Liver (tissue), 9 donors: ENCODE measurements around the gene FAM209A. TPM values are rescaled to one million over a fixed set of nuclear protein-coding genes. Genes with fewer than 3 reads are reported as not detected.
"Not testable (repeated sequence)": the region's sequence is repeated elsewhere in the genome, so short reads cannot be mapped to it uniquely, and the experiment has no call there.

Source experiments
- DNase-seq: peaks from one replicate; pipeline ENCODE4 v3.0.0-alpha.2; 2017; ENCODE audit warnings: low spot score
- H3K27ac ChIP-seq, 2 donors: one replicate each; pipeline ENCODE4 v1.7.0; 2013; ENCODE audit warnings: inconsistent platforms in 2 of 2, low read length in 2 of 2, control low read depth in 1 of 2, low read depth in 1 of 2, mild to moderate bottlenecking in 1 of 2
- H3K27me3 ChIP-seq, 4 donors: one replicate each; pipeline versions ENCODE4 v1.6.1 to v1.7.0; 2013; ENCODE audit warnings: low read length in 3 of 4, inconsistent platforms in 1 of 4, mild to moderate bottlenecking in 1 of 4, moderate library complexity in 1 of 4; ENCODE audit not compliant: control insufficient read depth in 4 of 4, insufficient read depth in 4 of 4
- H3K36me3 ChIP-seq, 4 donors: one replicate each; pipeline versions ENCODE4 v1.6.1 to v1.7.0; 2013; ENCODE audit warnings: low read length in 3 of 4, mild to moderate bottlenecking in 3 of 4, low read depth in 1 of 4, moderate library complexity in 1 of 4; ENCODE audit not compliant: control insufficient read depth in 4 of 4, insufficient read depth in 3 of 4
- H3K4me1 ChIP-seq, 4 donors: one replicate each; pipeline versions ENCODE4 v1.6.1 to v1.7.0; 2013; ENCODE audit warnings: low read length in 3 of 4, mild to moderate bottlenecking in 3 of 4, moderate library complexity in 1 of 4; ENCODE audit not compliant: control insufficient read depth in 4 of 4, insufficient read depth in 4 of 4
- H3K4me3 ChIP-seq, 3 donors: one replicate each; pipeline versions ENCODE4 v1.6.1 to v1.7.0; 2013; ENCODE audit warnings: low read length in 3 of 3, control low read depth in 1 of 3, low read depth in 1 of 3, mild to moderate bottlenecking in 1 of 3
- H3K9ac ChIP-seq, 2 donors: one replicate each; pipeline ENCODE4 v1.7.0; 2013; ENCODE audit warnings: low read length in 2 of 2, mild to moderate bottlenecking in 2 of 2, moderate library complexity in 2 of 2, control low read depth in 1 of 2, low read depth in 1 of 2
- H3K9me3 ChIP-seq, 4 donors: one replicate each; pipeline versions ENCODE4 v1.6.1 to v1.7.0; 2013; ENCODE audit warnings: low read length in 3 of 4; ENCODE audit not compliant: control insufficient read depth in 4 of 4
- EGR1 ChIP-seq, 2 donors: IDR thresholded peaks; 2 replicates each; pipeline ENCODE4 v1.6.1; 2016 to 2018; ENCODE audit warnings: antibody characterized with exemption in 2 of 2, low read depth in 2 of 2
- FOXA1 ChIP-seq: IDR thresholded peaks from 2 replicates; pipeline ENCODE4 v1.6.1; 2016; ENCODE audit warnings: antibody characterized with exemption
- GABPA ChIP-seq, 2 donors: IDR thresholded peaks in 1 of 2; conservative IDR thresholded peaks in 1 of 2; 2 replicates each; pipeline ENCODE4 v1.6.1; 2016; ENCODE audit warnings: antibody characterized with exemption in 2 of 2, mild to moderate bottlenecking in 1 of 2, moderate library complexity in 1 of 2
- HNF4A ChIP-seq, 2 donors: conservative IDR thresholded peaks; 2 replicates each; pipeline ENCODE4 v1.6.1; 2016; ENCODE audit warnings: antibody characterized with exemption in 2 of 2, mild to moderate bottlenecking in 2 of 2
- RAD21 ChIP-seq, 2 donors: IDR thresholded peaks; 2 replicates each; pipeline ENCODE4 v1.6.1; 2016; ENCODE audit warnings: antibody characterized with exemption in 2 of 2, mild to moderate bottlenecking in 2 of 2
- REST ChIP-seq: IDR thresholded peaks from 2 replicates; pipeline ENCODE4 v1.6.1; 2016; ENCODE audit warnings: antibody characterized with exemption, mild to moderate bottlenecking
- RXRA ChIP-seq, 2 donors: IDR thresholded peaks; 2 replicates each; pipeline ENCODE4 v1.6.1; 2017 to 2018; ENCODE audit warnings: antibody characterized with exemption in 2 of 2, mild to moderate bottlenecking in 1 of 2
- YY1 ChIP-seq: IDR thresholded peaks from 2 replicates; pipeline ENCODE4 v1.6.1; 2016; ENCODE audit warnings: antibody characterized with exemption, mild to moderate bottlenecking
- WGBS: extraction: QIAGEN DNeasy Blood & Tissue Kit; methylation state at CpG from one replicate; pipeline ENCODE4 v1.1.7; 2013; 5-methylcytosine and 5-hydroxymethylcytosine counted together
- polyA plus RNA-seq, 2 donors: library from polyadenylated mRNA; stranded (reverse) in 1 of 2; unstranded in 1 of 2; fragments of 200-250 nt in 1 of 2; fragments of >200 nt in 1 of 2; fragmentation: Nextera tagmentation in 1 of 2; extraction: Ambion mirVana in 1 of 2; gene quantifications; one replicate each; pipeline versions ENCODE4 v1.2.1 to v1.2.3, GENCODE V29; 2013 to 2015
- total RNA-seq, 2 donors: library from RNA; depleted of rRNA; stranded (reverse); fragments of >200 nt; gene quantifications; one replicate each; pipeline ENCODE4 v1.2.3, GENCODE V29; 2014
- TF ChIP-seq, protein P1 (sequence below): IDR thresholded peaks from 2 replicates; pipeline ENCODE4 v1.6.1; 2016; ENCODE audit warnings: antibody characterized with exemption
- TF ChIP-seq, protein P2 (sequence below): IDR thresholded peaks from 2 replicates; pipeline ENCODE4 v1.6.1; 2016; ENCODE audit warnings: antibody characterized with exemption
- TF ChIP-seq, protein P3 (sequence below): fragments of 150-350 bp; IDR thresholded peaks from 2 replicates; pipeline ENCODE4 v1.5.1; 2017; ENCODE audit warnings: improper control_type of control experiment, low read depth, low read length; ENCODE audit not compliant: missing input control
- TF ChIP-seq, protein P4 (sequence below): IDR thresholded peaks from 2 replicates; pipeline ENCODE4 v1.6.1; 2016; ENCODE audit warnings: antibody characterized with exemption
- donor health status: healthy.
- donor health status: healthy.
- donor health status: healthy.
- donor health status: healthy.
- donor health status: healthy.

The FAM209A gene
- total and polyA plus RNA-seq, 4 donors, result not detected

- WGBS, result 96% methylated on average over 7 of the region's 7 CpGs
- no peak overlapping the region for H3K27ac ChIP-seq
- no peak for DNase-seq
- no peaks in the 10 kb centered on the region for H3K9me3 ChIP-seq
- no peaks in the 10 kb centered on the region for H3K27me3 ChIP-seq
- no peaks in the 10 kb centered on the region for H3K4me1 ChIP-seq
- H3K4me3 ChIP-seq, result no peak overlapping the region
- H3K9ac ChIP-seq, result no peak overlapping the region
- no peak for TF ChIP-seq YY1
- TF ChIP-seq, protein P1, sequence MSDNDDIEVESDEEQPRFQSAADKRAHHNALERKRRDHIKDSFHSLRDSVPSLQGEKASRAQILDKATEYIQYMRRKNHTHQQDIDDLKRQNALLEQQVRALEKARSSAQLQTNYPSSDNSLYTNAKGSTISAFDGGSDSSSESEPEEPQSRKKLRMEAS, result no peak
- no peaks in the 10 kb centered on the region for H3K36me3 ChIP-seq
Measured at GRCh38 chr20:56527521-56527920, 3.0 kb downstream of the FAM209A start.

DNA sequence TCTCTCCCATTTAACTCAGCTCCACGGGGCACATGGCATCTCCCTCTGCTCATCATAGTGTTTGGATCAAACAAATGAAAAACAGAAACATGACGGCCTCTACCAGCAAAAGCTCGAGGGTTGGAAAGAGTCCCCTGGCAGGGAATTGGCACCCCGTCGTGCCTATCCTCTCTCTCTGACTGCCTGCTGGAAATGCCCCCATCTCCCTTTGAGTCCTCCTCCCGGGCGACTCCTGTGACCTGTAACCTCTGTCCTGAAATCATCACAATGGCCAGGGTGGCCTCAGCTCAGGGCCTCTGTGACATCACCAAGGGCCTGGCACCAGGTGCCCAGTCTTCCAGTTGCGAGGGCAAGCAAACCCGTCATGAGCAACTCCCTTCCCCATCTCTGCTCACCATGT is 8.4 kb downstream of the FAM209A start, which contains the start of gene FAM209B:
Gene FAM209B, plus strand, starts transcription at position 301 of the 400 bp plus-strand sequence. Its CDS starts 96 bp downstream, at position 397.
- not testable (repeated sequence) for DNase-seq, H3K27me3 ChIP-seq, H3K9ac ChIP-seq, H3K4me3 ChIP-seq, H3K27ac ChIP-seq, H3K36me3 ChIP-seq, H3K9me3 ChIP-seq, H3K4me1 ChIP-seq
- 92% methylated on average over 9 of the region's 9 CpGs for WGBS

DNA sequence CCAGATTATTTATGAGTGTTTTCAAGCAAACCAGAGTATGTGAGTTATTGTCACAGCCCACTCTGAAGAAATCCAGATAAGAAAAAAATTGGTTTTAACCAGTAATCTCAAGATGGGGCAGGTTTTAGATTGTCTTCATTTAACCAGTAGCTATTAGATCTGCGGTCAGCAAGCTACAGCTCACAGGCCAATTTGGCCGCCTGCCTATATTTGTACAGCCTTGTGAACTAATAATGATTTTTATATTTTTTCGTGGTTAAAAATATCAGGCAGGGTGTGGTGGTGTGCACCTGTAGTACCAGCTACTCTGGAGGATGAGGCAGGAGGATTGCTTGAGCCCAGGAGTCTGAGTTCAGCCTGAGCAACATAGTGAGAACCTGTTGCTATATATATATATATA is 13.5 kb downstream of the FAM209A start:
- WGBS, result 67% methylated on average over 3 of the region's 3 CpGs
- no peaks in the 10 kb centered on the region for H3K4me1 ChIP-seq

More for the DNA sequence above, 13.5 kb downstream of the FAM209A start:
- Histone ChIP-seq H3K36me3 (no peaks in the 10 kb centered on the region), H3K27ac (no peak overlapping the region), H3K27me3 (no peaks in the 10 kb centered on the region), H3K9me3 (no peaks in the 10 kb centered on the region), H3K9ac (no peak overlapping the region), H3K4me3 (no peak overlapping the region)
- no peak for DNase-seq
- TF ChIP-seq HNF4A (conservative IDR thresholded peaks at IDR 0.05) (no peak), REST (no peak), RXRA (IDR thresholded peaks at IDR 0.05) (no peak), GABPA (IDR thresholded peaks at IDR 0.05 in 1 of 2, conservative IDR thresholded peaks at IDR 0.05 in 1 of 2) (no peak), RAD21 (IDR thresholded peaks at IDR 0.05) (no peak), FOXA1 (no peak), YY1 (no peak), EGR1 (IDR thresholded peaks at IDR 0.05; ENCODE audit: low read depth in 2 of 2) (no peak)
- TF ChIP-seq, protein P2, sequence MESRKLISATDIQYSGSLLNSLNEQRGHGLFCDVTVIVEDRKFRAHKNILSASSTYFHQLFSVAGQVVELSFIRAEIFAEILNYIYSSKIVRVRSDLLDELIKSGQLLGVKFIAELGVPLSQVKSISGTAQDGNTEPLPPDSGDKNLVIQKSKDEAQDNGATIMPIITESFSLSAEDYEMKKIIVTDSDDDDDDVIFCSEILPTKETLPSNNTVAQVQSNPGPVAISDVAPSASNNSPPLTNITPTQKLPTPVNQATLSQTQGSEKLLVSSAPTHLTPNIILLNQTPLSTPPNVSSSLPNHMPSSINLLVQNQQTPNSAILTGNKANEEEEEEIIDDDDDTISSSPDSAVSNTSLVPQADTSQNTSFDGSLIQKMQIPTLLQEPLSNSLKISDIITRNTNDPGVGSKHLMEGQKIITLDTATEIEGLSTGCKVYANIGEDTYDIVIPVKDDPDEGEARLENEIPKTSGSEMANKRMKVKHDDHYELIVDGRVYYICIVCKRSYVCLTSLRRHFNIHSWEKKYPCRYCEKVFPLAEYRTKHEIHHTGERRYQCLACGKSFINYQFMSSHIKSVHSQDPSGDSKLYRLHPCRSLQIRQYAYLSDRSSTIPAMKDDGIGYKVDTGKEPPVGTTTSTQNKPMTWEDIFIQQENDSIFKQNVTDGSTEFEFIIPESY, result no peak
- TF ChIP-seq, protein P3, sequence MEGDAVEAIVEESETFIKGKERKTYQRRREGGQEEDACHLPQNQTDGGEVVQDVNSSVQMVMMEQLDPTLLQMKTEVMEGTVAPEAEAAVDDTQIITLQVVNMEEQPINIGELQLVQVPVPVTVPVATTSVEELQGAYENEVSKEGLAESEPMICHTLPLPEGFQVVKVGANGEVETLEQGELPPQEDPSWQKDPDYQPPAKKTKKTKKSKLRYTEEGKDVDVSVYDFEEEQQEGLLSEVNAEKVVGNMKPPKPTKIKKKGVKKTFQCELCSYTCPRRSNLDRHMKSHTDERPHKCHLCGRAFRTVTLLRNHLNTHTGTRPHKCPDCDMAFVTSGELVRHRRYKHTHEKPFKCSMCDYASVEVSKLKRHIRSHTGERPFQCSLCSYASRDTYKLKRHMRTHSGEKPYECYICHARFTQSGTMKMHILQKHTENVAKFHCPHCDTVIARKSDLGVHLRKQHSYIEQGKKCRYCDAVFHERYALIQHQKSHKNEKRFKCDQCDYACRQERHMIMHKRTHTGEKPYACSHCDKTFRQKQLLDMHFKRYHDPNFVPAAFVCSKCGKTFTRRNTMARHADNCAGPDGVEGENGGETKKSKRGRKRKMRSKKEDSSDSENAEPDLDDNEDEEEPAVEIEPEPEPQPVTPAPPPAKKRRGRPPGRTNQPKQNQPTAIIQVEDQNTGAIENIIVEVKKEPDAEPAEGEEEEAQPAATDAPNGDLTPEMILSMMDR, result no peak
- TF ChIP-seq, protein P4, sequence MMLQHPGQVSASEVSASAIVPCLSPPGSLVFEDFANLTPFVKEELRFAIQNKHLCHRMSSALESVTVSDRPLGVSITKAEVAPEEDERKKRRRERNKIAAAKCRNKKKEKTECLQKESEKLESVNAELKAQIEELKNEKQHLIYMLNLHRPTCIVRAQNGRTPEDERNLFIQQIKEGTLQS, result no peak
- TF ChIP-seq, protein P1, result no peak
